ENCODE data around the gene PTBP2.
"Not testable (repeated sequence)": the region's sequence is repeated elsewhere in the genome, so short reads cannot be mapped to it uniquely, and the experiment has no call there.

PTBP2 gene

GRCh38 chr1:96772972-96773371 is 51.4 kb downstream of the PTBP2 start:
- Histone ChIP-seq H3K9ac (ENCODE audit: low read depth, low read length) (no peak overlapping the region), H3K27me3 (ENCODE audit: insufficient read depth, low read length) (no peaks in the 10 kb centered on the region), H3K36me3 (ENCODE audit: insufficient read depth, low read depth, low read length) (peaks cover 88% of the 10 kb centered on the region), H3K4me3 (ENCODE audit: low read length) (no peak overlapping the region), H3K4me1 (ENCODE audit: insufficient read depth, low read length) (peaks cover 4% of the 10 kb centered on the region; the same call in 1 of the 2 replicates), H3K9me3 (ENCODE audit: insufficient read depth, low read depth, low read length) (no peaks in the 10 kb centered on the region), H3K27ac (ENCODE audit: low read length) (no peak overlapping the region)

GRCh38 chr1:96782206-96782605 is 60.6 kb downstream of the PTBP2 start:
- Histone ChIP-seq H3K9me3 (ENCODE audit: insufficient read depth, low read depth, low read length) (no peaks in the 10 kb centered on the region), H3K27ac (ENCODE audit: low read length) (no peak overlapping the region), H3K9ac (ENCODE audit: low read depth, low read length) (no peak overlapping the region), H3K27me3 (ENCODE audit: insufficient read depth, low read length) (no peaks in the 10 kb centered on the region), H3K4me3 (ENCODE audit: low read length) (no peak overlapping the region), H3K4me1 (ENCODE audit: insufficient read depth, low read length) (no peaks in the 10 kb centered on the region), H3K36me3 (ENCODE audit: insufficient read depth, low read depth, low read length) (peaks cover 96% of the 10 kb centered on the region)

GRCh38 chr1:96782856-96783255 is 61.3 kb downstream of the PTBP2 start:
- Histone ChIP-seq H3K27ac (ENCODE audit: low read length) (no peak overlapping the region), H3K9ac (ENCODE audit: low read depth, low read length) (no peak overlapping the region), H3K36me3 (ENCODE audit: insufficient read depth, low read depth, low read length) (peaks cover 99% of the 10 kb centered on the region), H3K4me3 (ENCODE audit: low read length) (no peak overlapping the region), H3K9me3 (ENCODE audit: insufficient read depth, low read depth, low read length) (no peaks in the 10 kb centered on the region), H3K4me1 (ENCODE audit: insufficient read depth, low read length) (no peaks in the 10 kb centered on the region), H3K27me3 (ENCODE audit: insufficient read depth, low read length) (no peaks in the 10 kb centered on the region)

GRCh38 chr1:96790599-96790998 is 69.0 kb downstream of the PTBP2 start:
- H3K36me3 ChIP-seq (ENCODE audit: insufficient read depth, low read depth, low read length): peaks cover 85% of the 10 kb centered on the region
- H3K27ac ChIP-seq (ENCODE audit: low read length): no peak overlapping the region
- H3K4me3 ChIP-seq (ENCODE audit: low read length): no peak overlapping the region

GRCh38 chr1:96792220-96792619 is 70.6 kb downstream of the PTBP2 start:
- Histone ChIP-seq H3K9me3 (ENCODE audit: insufficient read depth, low read depth, low read length) (no peaks in the 10 kb centered on the region), H3K4me1 (ENCODE audit: insufficient read depth, low read length) (no peaks in the 10 kb centered on the region), H3K4me3 (ENCODE audit: low read length) (no peak overlapping the region), H3K36me3 (ENCODE audit: insufficient read depth, low read depth, low read length) (peaks cover 80% of the 10 kb centered on the region), H3K27ac (ENCODE audit: low read length) (no peak overlapping the region), H3K9ac (ENCODE audit: low read depth, low read length) (no peak overlapping the region), H3K27me3 (ENCODE audit: insufficient read depth, low read length) (no peaks in the 10 kb centered on the region)

More at GRCh38 chr1:96790599-96790998, 69.0 kb downstream of the PTBP2 start:
- no peaks in the 10 kb centered on the region for H3K4me1 ChIP-seq (ENCODE audit: insufficient read depth, low read length)
- H3K9me3 ChIP-seq (ENCODE audit: insufficient read depth, low read depth, low read length): no peaks in the 10 kb centered on the region
- H3K9ac ChIP-seq (ENCODE audit: low read depth, low read length): no peak overlapping the region
- no peaks in the 10 kb centered on the region for H3K27me3 ChIP-seq (ENCODE audit: insufficient read depth, low read length)

GRCh38 chr1:96801696-96802095 is 80.1 kb downstream of the PTBP2 start:
- H3K36me3 ChIP-seq (ENCODE audit: insufficient read depth, low read depth, low read length): peaks cover 57% of the 10 kb centered on the region
- H3K4me3 ChIP-seq (ENCODE audit: low read length): not testable (repeated sequence)

GRCh38 chr1:96804648-96805047 is 83.1 kb downstream of the PTBP2 start:
- H3K27ac ChIP-seq (ENCODE audit: low read length): no peak overlapping the region
- peaks cover 84% of the 10 kb centered on the region for H3K36me3 ChIP-seq (ENCODE audit: insufficient read depth, low read depth, low read length)
- no peak overlapping the region for H3K4me3 ChIP-seq (ENCODE audit: low read length)
- peaks cover 10% of the 10 kb centered on the region; the same call in 1 of the 2 replicates for H3K4me1 ChIP-seq (ENCODE audit: insufficient read depth, low read length)
- no peaks in the 10 kb centered on the region for H3K27me3 ChIP-seq (ENCODE audit: insufficient read depth, low read length)
- no peaks in the 10 kb centered on the region for H3K9me3 ChIP-seq (ENCODE audit: insufficient read depth, low read depth, low read length)
- H3K9ac ChIP-seq (ENCODE audit: low read depth, low read length): no peak overlapping the region

More at GRCh38 chr1:96801696-96802095, 80.1 kb downstream of the PTBP2 start:
- not testable (repeated sequence) for H3K4me1 ChIP-seq (ENCODE audit: insufficient read depth, low read length); H3K9me3 ChIP-seq (ENCODE audit: insufficient read depth, low read depth, low read length); H3K27me3 ChIP-seq (ENCODE audit: insufficient read depth, low read length); H3K27ac ChIP-seq (ENCODE audit: low read length); H3K9ac ChIP-seq (ENCODE audit: low read depth, low read length)

GRCh38 chr1:96808191-96808590 is 86.6 kb downstream of the PTBP2 start:
- H3K27me3 ChIP-seq (ENCODE audit: insufficient read depth, low read length): no peaks in the 10 kb centered on the region
- H3K9me3 ChIP-seq (ENCODE audit: insufficient read depth, low read depth, low read length): no peaks in the 10 kb centered on the region
- no peak overlapping the region for H3K4me3 ChIP-seq (ENCODE audit: low read length)
- H3K36me3 ChIP-seq (ENCODE audit: insufficient read depth, low read depth, low read length): peaks cover 92% of the 10 kb centered on the region
- H3K27ac ChIP-seq (ENCODE audit: low read length): no peak overlapping the region
- H3K4me1 ChIP-seq (ENCODE audit: insufficient read depth, low read length): peaks cover 10% of the 10 kb centered on the region; the same call in 1 of the 2 replicates
- H3K9ac ChIP-seq (ENCODE audit: low read depth, low read length): no peak overlapping the region

- H3K27me3 ChIP-seq (ENCODE audit: insufficient read depth, low read length): no peaks in the 10 kb centered on the region
- H3K9me3 ChIP-seq (ENCODE audit: insufficient read depth, low read depth, low read length): no peaks in the 10 kb centered on the region
- H3K9ac ChIP-seq (ENCODE audit: low read depth, low read length): no peak overlapping the region
- H3K36me3 ChIP-seq (ENCODE audit: insufficient read depth, low read depth, low read length): peaks cover 62% of the 10 kb centered on the region
- no peak overlapping the region for H3K4me3 ChIP-seq (ENCODE audit: low read length)
- no peaks in the 10 kb centered on the region for H3K4me1 ChIP-seq (ENCODE audit: insufficient read depth, low read length)
- H3K27ac ChIP-seq (ENCODE audit: low read length): no peak overlapping the region
Measured at GRCh38 chr1:96815914-96816313, 94.3 kb downstream of the PTBP2 start.

- Histone ChIP-seq H3K36me3 (ENCODE audit: insufficient read depth, low read depth, low read length) (peaks cover 29% of the 10 kb centered on the region), H3K4me1 (ENCODE audit: insufficient read depth, low read length) (no peaks in the 10 kb centered on the region), H3K27ac (ENCODE audit: low read length) (no peak overlapping the region), H3K27me3 (ENCODE audit: insufficient read depth, low read length) (no peaks in the 10 kb centered on the region), H3K9ac (ENCODE audit: low read depth, low read length) (no peak overlapping the region), H3K9me3 (ENCODE audit: insufficient read depth, low read depth, low read length) (no peaks in the 10 kb centered on the region), H3K4me3 (ENCODE audit: low read length) (no peak overlapping the region)
Measured at GRCh38 chr1:96820107-96820506, 98.5 kb downstream of the PTBP2 start.

GRCh38 chr1:96820671-96821070 is 99.1 kb downstream of the PTBP2 start:
- no peak overlapping the region for H3K4me3 ChIP-seq (ENCODE audit: low read length)
- no peaks in the 10 kb centered on the region for H3K27me3 ChIP-seq (ENCODE audit: insufficient read depth, low read length)
- no peak overlapping the region for H3K27ac ChIP-seq (ENCODE audit: low read length)
- no peak overlapping the region for H3K9ac ChIP-seq (ENCODE audit: low read depth, low read length)
- peaks cover 23% of the 10 kb centered on the region; the same call in 1 of the 2 replicates for H3K36me3 ChIP-seq (ENCODE audit: insufficient read depth, low read depth, low read length)
- no peaks in the 10 kb centered on the region for H3K9me3 ChIP-seq (ENCODE audit: insufficient read depth, low read depth, low read length)
- no peaks in the 10 kb centered on the region for H3K4me1 ChIP-seq (ENCODE audit: insufficient read depth, low read length)

- Histone ChIP-seq H3K27me3 (ENCODE audit: insufficient read depth, low read length) (no peaks in the 10 kb centered on the region), H3K4me1 (ENCODE audit: insufficient read depth, low read length) (no peaks in the 10 kb centered on the region), H3K36me3 (ENCODE audit: insufficient read depth, low read depth, low read length) (0 out of 2 replicates have a peak, but pooled peaks cover 9% of the 10 kb centered on the region), H3K9ac (ENCODE audit: low read depth, low read length) (no peak overlapping the region), H3K4me3 (ENCODE audit: low read length) (no peak overlapping the region), H3K9me3 (ENCODE audit: insufficient read depth, low read depth, low read length) (no peaks in the 10 kb centered on the region), H3K27ac (ENCODE audit: low read length) (no peak overlapping the region)
Measured at GRCh38 chr1:96825231-96825630, 103.6 kb downstream of the PTBP2 start.

Data from iPS-20b (cell line).